GM19468 (cell line): ENCODE results near the gene UBR3.
"Not testable (repeated sequence)": the region's sequence is repeated elsewhere in the genome, so short reads cannot be mapped to it uniquely, and the experiment has no call there.

Experiments used
- ATAC-seq: cut with Tn5 transposase; IDR thresholded peaks from one replicate; pipeline ENCODE4 v1.9.1; 2021; ENCODE audit warnings: mild to moderate bottlenecking, moderate library complexity, moderate number of reproducible peaks; ENCODE audit not compliant: unreplicated experiment; ENCODE audit errors: extremely low read depth

UBR3 gene

GRCh38 chr2:169860149-169860548 is 32.9 kb downstream of the UBR3 start:
- no peak for ATAC-seq

- no peak for ATAC-seq
These were observed 35.6 kb downstream of the UBR3 start for GRCh38 chr2:169862816-169863215.

GRCh38 chr2:169865492-169865891 is 38.2 kb downstream of the UBR3 start:
- ATAC-seq: no peak

GRCh38 chr2:169866230-169866629 is 39.0 kb downstream of the UBR3 start:
- not testable (repeated sequence) for ATAC-seq

- no peak for ATAC-seq
These were observed 40.3 kb downstream of the UBR3 start for GRCh38 chr2:169867579-169867978.

GRCh38 chr2:169868951-169869350 is 41.7 kb downstream of the UBR3 start:
- ATAC-seq: no peak

- not testable (repeated sequence) for ATAC-seq
These were observed 44.1 kb downstream of the UBR3 start for GRCh38 chr2:169871369-169871768.

- no peak for ATAC-seq
These were observed 44.7 kb downstream of the UBR3 start for GRCh38 chr2:169871994-169872393.

GRCh38 chr2:169877398-169877797 is 50.1 kb downstream of the UBR3 start:
- ATAC-seq: no peak

- ATAC-seq: no peak
These were observed 59.9 kb downstream of the UBR3 start for GRCh38 chr2:169887120-169887519.

GRCh38 chr2:169891593-169892298 is 64.5 kb downstream of the UBR3 start:
- no peak for ATAC-seq

GRCh38 chr2:169892951-169893350 is 65.7 kb downstream of the UBR3 start:
- no peak for ATAC-seq

GRCh38 chr2:169895294-169895985 is 68.2 kb downstream of the UBR3 start:
- no peak for ATAC-seq

GRCh38 chr2:169897834-169898233 is 70.6 kb downstream of the UBR3 start:
- no peak for ATAC-seq

- ATAC-seq: not testable (repeated sequence)
These were observed 72.8 kb downstream of the UBR3 start for GRCh38 chr2:169900103-169900502.

GRCh38 chr2:169900686-169901085 is 73.4 kb downstream of the UBR3 start:
- no peak for ATAC-seq

GRCh38 chr2:169906731-169907130 is 79.5 kb downstream of the UBR3 start:
- ATAC-seq: no peak

GRCh38 chr2:169909376-169909775 is 82.1 kb downstream of the UBR3 start:
- ATAC-seq: no peak

- ATAC-seq: no peak
These were observed 83.0 kb downstream of the UBR3 start for GRCh38 chr2:169910109-169910799.

- no peak for ATAC-seq
These were observed 83.9 kb downstream of the UBR3 start for GRCh38 chr2:169911119-169911518.

- no peak for ATAC-seq
These were observed 89.4 kb downstream of the UBR3 start for GRCh38 chr2:169916623-169917022.
